HepG2 (cell line): ENCODE data around the gene NTN3. TPM values are rescaled to one million over a fixed set of nuclear protein-coding genes. Genes with fewer than 3 reads are reported as not detected.

Experiments used
- ADNP ChIP-seq: sonication (generic); formaldehyde crosslinking; IDR thresholded peaks from 2 replicates; pipeline ENCODE4 v1.4.0; 2020; ENCODE audit warnings: missing genetic modification reagents
- CBFB ChIP-seq: sonication (generic); formaldehyde crosslinking; IDR thresholded peaks from 2 replicates; pipeline ENCODE4 v1.4.0; 2020; ENCODE audit warnings: missing genetic modification reagents
- CBX2 ChIP-seq, 2 experiments: fragments of 200-600 bp in 1 of 2; sonication (generic); formaldehyde crosslinking in 1 of 2; IDR thresholded peaks; 2 replicates each; pipeline versions ENCODE4 v1.7.0 to v1.8.1; 2018 to 2022; ENCODE audit warnings: low read depth in 2 of 2, low read length in 1 of 2, mild to moderate bottlenecking in 1 of 2, missing genetic modification reagents in 1 of 2
- CBX5 ChIP-seq: sonication (generic); formaldehyde crosslinking; IDR thresholded peaks from 2 replicates; pipeline ENCODE4 v1.4.0; 2020; ENCODE audit warnings: missing genetic modification reagents, borderline replicate concordance
- DR1 ChIP-seq: sonication (generic); formaldehyde crosslinking; IDR thresholded peaks from 2 replicates; pipeline ENCODE4 v1.8.0; 2021; ENCODE audit warnings: mild to moderate bottlenecking, missing genetic modification reagents, inconsistent platforms
- ELF1 ChIP-seq: sonication (generic); formaldehyde crosslinking; IDR thresholded peaks from 2 replicates; pipeline ENCODE4 v1.4.0; 2020; ENCODE audit warnings: missing genetic modification reagents
- ETV5 ChIP-seq: IDR thresholded peaks from 2 replicates; pipeline ENCODE4 v1.6.1; 2018; ENCODE audit warnings: missing biosample characterization, missing genetic modification reagents, inconsistent platforms, borderline replicate concordance
- FOXO1 ChIP-seq: sonication (generic); formaldehyde crosslinking; IDR thresholded peaks from 2 replicates; pipeline ENCODE4 v1.4.0; 2020; ENCODE audit warnings: missing genetic modification reagents
- MED1 ChIP-seq: sonication (generic); formaldehyde crosslinking; IDR thresholded peaks from 2 replicates; pipeline ENCODE4 v1.4.0; 2020; ENCODE audit warnings: missing genetic modification reagents
- MED13 ChIP-seq: sonication (generic); formaldehyde crosslinking; IDR thresholded peaks from 2 replicates; pipeline ENCODE4 v1.5.0; 2020; ENCODE audit warnings: missing genetic modification reagents
- PHB2 ChIP-seq: fragments of 450-650 bp; IDR thresholded peaks from 2 replicates; pipeline ENCODE4 v1.6.1; 2018; ENCODE audit not compliant: partially characterized antibody
- PRMT3 ChIP-seq: sonication (generic); formaldehyde crosslinking; IDR thresholded peaks from 2 replicates; pipeline ENCODE4 v1.8.1; 2022; ENCODE audit warnings: low read depth, mild to moderate bottlenecking, moderate library complexity, missing genetic modification reagents, borderline replicate concordance
- RCOR2 ChIP-seq: IDR thresholded peaks from 2 replicates; pipeline ENCODE4 v1.6.1; 2016; ENCODE audit warnings: missing biosample characterization, missing genetic modification reagents
- TGIF2 ChIP-seq: IDR thresholded peaks from 2 replicates; pipeline ENCODE4 v1.6.1; 2016; ENCODE audit warnings: control low read depth, missing compliant biosample characterization
- ZNF138 ChIP-seq: sonication (generic); formaldehyde crosslinking; IDR thresholded peaks from 2 replicates; pipeline ENCODE4 v1.5.0; 2020; ENCODE audit warnings: mild to moderate bottlenecking, low read depth, missing genetic modification reagents
- ZNF350 ChIP-seq: sonication (generic); formaldehyde crosslinking; IDR thresholded peaks from 2 replicates; pipeline ENCODE4 v1.4.0; 2020; ENCODE audit warnings: mild to moderate bottlenecking, low read depth, missing genetic modification reagents, borderline replicate concordance
- ZNF761 ChIP-seq: sonication (generic); formaldehyde crosslinking; conservative IDR thresholded peaks from 2 replicates; pipeline ENCODE4 v1.4.0; 2020; ENCODE audit warnings: mild to moderate bottlenecking, missing genetic modification reagents
- polyA plus RNA-seq, 8 experiments: library from polyadenylated mRNA; depleted of rRNA in 3 of 8; stranded (reverse) in 7 of 8; unstranded in 1 of 8; fragments of >200 nt; fragmentation: Illumina TruSeq in 4 of 8; extraction: Trizol in 4 of 8; gene quantifications; 2 replicates each; pipeline versions ENCODE4 v1.2.1 to v1.2.3, GENCODE V29; 2011 to 2016; ENCODE audit warnings: low read depth in 4 of 8, missing spikeins in 1 of 8, mixed read lengths in 1 of 8; ENCODE audit not compliant: insufficient read depth in 1 of 8
- total RNA-seq, 5 experiments: library from RNA; depleted of rRNA; stranded (reverse); fragments of >200 nt; fragmentation: Illumina TruSeq; extraction: Trizol; gene quantifications; 2 replicates each; pipeline ENCODE4 v1.2.3, GENCODE V29; 2016; ENCODE audit warnings: low read depth in 1 of 5
- TF ChIP-seq, protein P1 (sequence below): IDR thresholded peaks from 2 replicates; pipeline ENCODE4 v1.6.1; 2016; ENCODE audit warnings: low read depth, control low read depth
- TF ChIP-seq, protein P2 (sequence below): sonication (generic); formaldehyde crosslinking; IDR thresholded peaks from 2 replicates; pipeline ENCODE4 v1.4.0; 2020; ENCODE audit warnings: missing genetic modification reagents
- TF ChIP-seq, protein P3 (sequence below): IDR thresholded peaks from 2 replicates; pipeline ENCODE4 v1.6.1; 2016
- TF ChIP-seq, protein P4 (sequence below): sonication (generic); formaldehyde crosslinking; IDR thresholded peaks from 2 replicates; pipeline ENCODE4 v1.4.0; 2020; ENCODE audit warnings: missing genetic modification reagents
- TF ChIP-seq, protein P5 (sequence below): sonication (generic); formaldehyde crosslinking; IDR thresholded peaks from 2 replicates; pipeline ENCODE4 v1.5.0; 2020; ENCODE audit warnings: mild to moderate bottlenecking, missing genetic modification reagents

The NTN3 gene
- total and polyA plus RNA-seq, 2 of the 13 experiments (the other 11 are each of a cell fraction or from before 2014, with no cell fraction given), result 0.09 to 0.20 TPM

DNA sequence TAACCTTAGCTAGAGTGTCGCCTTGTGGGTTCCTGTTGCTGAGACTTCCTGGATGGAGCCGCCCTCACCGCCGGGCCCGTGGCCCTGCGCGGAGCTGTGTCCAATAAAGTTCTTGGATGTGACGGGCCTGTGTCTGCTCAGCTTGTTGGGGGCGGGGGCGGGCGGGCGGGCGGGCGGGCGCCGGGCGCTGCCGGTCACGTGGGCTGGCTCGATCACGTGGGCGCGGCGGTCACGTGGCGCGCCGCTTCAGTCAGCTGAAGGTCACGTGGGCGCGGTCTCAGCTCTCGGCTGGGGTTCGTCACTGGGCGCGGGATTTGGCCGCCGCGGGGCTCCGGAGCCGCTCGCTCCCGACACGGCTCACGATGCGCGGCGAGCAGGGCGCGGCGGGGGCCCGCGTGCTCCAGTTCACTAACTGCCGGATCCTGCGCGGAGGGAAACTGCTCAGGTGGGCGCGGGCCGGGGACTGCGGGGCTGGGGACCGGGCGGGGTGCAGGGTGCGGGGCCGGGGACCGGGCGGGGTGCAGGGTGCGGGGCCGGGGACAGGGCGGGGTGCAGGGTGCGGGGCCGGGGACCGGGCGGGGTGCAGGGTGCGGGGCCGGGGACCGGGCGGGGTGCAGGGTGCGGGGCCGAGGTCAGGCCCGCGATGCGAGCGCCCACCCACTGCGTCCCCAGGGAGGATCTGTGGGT lies 49.1 kb downstream of the NTN3 start, which contains the start of gene AMDHD2 (continued):
- TF ChIP-seq TGIF2 (CRISPR knock-in tag) (peak; percentile 69), DR1 (CRISPR knock-in tag) (no peak; the same call in 1 of the 2 replicates), FOXO1 (0 out of 2 replicates have a peak, but pooled peaks have one; percentile 52), ADNP (CRISPR knock-in tag) (no peak), MED13 (CRISPR knock-in tag) (no peak), ZNF138 (CRISPR knock-in tag) (no peak), PHB2 (no peak), PRMT3 (CRISPR knock-in tag) (no peak), CBFB (CRISPR knock-in tag) (peak; percentile 56; the same call in 1 of the 2 replicates), ZNF761 (no peak), ETV5 (CRISPR knock-in tag) (no peak), MED1 (CRISPR knock-in tag) (peak; percentile 64), ZNF350 (no peak), RCOR2 (no peak), CBX5 (CRISPR knock-in tag) (no peak), ELF1 (CRISPR knock-in tag) (peak; percentile 37; the same call in 1 of the 2 replicates), CBX2 (IDR thresholded peaks at IDR 0.05; ENCODE audit: low read depth, low read length) (no peak), CBX2 (CRISPR knock-in tag; IDR thresholded peaks at IDR 0.05; ENCODE audit: low read depth) (no peak)
- TF ChIP-seq, protein P1, sequence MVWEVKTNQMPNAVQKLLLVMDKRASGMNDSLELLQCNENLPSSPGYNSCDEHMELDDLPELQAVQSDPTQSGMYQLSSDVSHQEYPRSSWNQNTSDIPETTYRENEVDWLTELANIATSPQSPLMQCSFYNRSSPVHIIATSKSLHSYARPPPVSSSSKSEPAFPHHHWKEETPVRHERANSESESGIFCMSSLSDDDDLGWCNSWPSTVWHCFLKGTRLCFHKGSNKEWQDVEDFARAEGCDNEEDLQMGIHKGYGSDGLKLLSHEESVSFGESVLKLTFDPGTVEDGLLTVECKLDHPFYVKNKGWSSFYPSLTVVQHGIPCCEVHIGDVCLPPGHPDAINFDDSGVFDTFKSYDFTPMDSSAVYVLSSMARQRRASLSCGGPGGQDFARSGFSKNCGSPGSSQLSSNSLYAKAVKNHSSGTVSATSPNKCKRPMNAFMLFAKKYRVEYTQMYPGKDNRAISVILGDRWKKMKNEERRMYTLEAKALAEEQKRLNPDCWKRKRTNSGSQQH, result peak; percentile 82; the same call in 1 of the 2 replicates
- TF ChIP-seq, protein P2, sequence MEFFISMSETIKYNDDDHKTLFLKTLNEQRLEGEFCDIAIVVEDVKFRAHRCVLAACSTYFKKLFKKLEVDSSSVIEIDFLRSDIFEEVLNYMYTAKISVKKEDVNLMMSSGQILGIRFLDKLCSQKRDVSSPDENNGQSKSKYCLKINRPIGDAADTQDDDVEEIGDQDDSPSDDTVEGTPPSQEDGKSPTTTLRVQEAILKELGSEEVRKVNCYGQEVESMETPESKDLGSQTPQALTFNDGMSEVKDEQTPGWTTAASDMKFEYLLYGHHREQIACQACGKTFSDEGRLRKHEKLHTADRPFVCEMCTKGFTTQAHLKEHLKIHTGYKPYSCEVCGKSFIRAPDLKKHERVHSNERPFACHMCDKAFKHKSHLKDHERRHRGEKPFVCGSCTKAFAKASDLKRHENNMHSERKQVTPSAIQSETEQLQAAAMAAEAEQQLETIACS, result peak; percentile 75
- TF ChIP-seq, protein P3, sequence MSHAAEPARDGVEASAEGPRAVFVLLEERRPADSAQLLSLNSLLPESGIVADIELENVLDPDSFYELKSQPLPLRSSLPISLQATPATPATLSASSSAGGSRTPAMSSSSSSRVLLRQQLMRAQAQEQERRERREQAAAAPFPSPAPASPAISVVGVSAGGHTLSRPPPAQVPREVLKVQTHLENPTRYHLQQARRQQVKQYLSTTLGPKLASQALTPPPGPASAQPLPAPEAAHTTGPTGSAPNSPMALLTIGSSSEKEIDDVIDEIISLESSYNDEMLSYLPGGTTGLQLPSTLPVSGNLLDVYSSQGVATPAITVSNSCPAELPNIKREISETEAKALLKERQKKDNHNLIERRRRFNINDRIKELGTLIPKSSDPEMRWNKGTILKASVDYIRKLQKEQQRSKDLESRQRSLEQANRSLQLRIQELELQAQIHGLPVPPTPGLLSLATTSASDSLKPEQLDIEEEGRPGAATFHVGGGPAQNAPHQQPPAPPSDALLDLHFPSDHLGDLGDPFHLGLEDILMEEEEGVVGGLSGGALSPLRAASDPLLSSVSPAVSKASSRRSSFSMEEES (CRISPR knock-in tag), result peak; percentile 87
- TF ChIP-seq, protein P4, sequence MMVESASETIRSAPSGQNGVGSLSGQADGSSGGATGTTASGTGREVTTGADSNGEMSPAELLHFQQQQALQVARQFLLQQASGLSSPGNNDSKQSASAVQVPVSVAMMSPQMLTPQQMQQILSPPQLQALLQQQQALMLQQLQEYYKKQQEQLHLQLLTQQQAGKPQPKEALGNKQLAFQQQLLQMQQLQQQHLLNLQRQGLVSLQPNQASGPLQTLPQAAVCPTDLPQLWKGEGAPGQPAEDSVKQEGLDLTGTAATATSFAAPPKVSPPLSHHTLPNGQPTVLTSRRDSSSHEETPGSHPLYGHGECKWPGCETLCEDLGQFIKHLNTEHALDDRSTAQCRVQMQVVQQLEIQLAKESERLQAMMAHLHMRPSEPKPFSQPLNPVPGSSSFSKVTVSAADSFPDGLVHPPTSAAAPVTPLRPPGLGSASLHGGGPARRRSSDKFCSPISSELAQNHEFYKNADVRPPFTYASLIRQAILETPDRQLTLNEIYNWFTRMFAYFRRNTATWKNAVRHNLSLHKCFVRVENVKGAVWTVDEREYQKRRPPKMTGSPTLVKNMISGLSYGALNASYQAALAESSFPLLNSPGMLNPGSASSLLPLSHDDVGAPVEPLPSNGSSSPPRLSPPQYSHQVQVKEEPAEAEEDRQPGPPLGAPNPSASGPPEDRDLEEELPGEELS (CRISPR knock-in tag), result no peak
- TF ChIP-seq, protein P5, sequence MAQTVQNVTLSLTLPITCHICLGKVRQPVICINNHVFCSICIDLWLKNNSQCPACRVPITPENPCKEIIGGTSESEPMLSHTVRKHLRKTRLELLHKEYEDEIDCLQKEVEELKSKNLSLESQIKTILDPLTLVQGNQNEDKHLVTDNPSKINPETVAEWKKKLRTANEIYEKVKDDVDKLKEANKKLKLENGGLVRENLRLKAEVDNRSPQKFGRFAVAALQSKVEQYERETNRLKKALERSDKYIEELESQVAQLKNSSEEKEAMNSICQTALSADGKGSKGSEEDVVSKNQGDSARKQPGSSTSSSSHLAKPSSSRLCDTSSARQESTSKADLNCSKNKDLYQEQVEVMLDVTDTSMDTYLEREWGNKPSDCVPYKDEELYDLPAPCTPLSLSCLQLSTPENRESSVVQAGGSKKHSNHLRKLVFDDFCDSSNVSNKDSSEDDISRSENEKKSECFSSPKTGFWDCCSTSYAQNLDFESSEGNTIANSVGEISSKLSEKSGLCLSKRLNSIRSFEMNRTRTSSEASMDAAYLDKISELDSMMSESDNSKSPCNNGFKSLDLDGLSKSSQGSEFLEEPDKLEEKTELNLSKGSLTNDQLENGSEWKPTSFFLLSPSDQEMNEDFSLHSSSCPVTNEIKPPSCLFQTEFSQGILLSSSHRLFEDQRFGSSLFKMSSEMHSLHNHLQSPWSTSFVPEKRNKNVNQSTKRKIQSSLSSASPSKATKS (CRISPR knock-in tag), result no peak
